HepG2 (cell line): ENCODE data around the gene CTDSPL2. TPM values are rescaled to one million over a fixed set of nuclear protein-coding genes. Genes with fewer than 3 reads are reported as not detected.

Source experiments
- ATAC-seq: fragments of 200-7000 bp; cut with Tn5 transposase; 3 replicates; pipeline ENCODE4 v1.9.1; 2020; ENCODE audit warnings: mild to moderate bottlenecking, moderate library complexity
- BruUV-seq: library from RNA; stranded (reverse); fragments of 400-500 nt; replicated peaks from 2 replicates; lab custom pipeline; 2021; lab: Mats Ljungman, UMichigan
- CTCF ChIA-PET: fragments of 300-600 bp; formaldehyde crosslinking; extraction: SDS; loops from one replicate; lab custom pipeline; 2021; ENCODE audit warnings: low total read pairs, inconsistent platforms, low intra/inter-chr PET ratio; lab: Yijun Ruan, JAX
- POLR2A ChIA-PET: fragments of 350-600 bp; sonication (Branson Sonifier 250); formaldehyde crosslinking; loops from one replicate; lab custom pipeline; 2020; ENCODE audit warnings: antibody characterized with exemption, inconsistent platforms; lab: Yijun Ruan, JAX
- DNase-seq: peaks from one replicate; pipeline ENCODE4 v3.0.0-alpha.2; 2015; ENCODE audit warnings: low spot score
- FAIRE-seq: peaks from 3 replicates; lab custom pipeline; 2011; peaks lifted over from hg19 to GRCh38; lab: Jason Lieb, UNC
- H2AFZ ChIP-seq: one replicate; pipeline ENCODE4 v1.6.1; 2011; ENCODE audit warnings: low read length, inconsistent platforms
- H3K27ac ChIP-seq: fragments of 300-600 bp; 3 replicates; pipeline ENCODE4 v1.8.0; 2011; ENCODE audit warnings: mixed run types, mild to moderate bottlenecking, mixed read lengths, low read length, inconsistent platforms; ENCODE audit not compliant: insufficient read depth; ENCODE audit errors: extremely low read length
- H3K27me3 ChIP-seq, 2 experiments: fragments of 200-600 bp in 1 of 2; 2 replicates in 1 of 2; 3 replicates in 1 of 2; pipeline versions ENCODE4 v1.6.0 to v1.8.0; 2011; ENCODE audit warnings: low read length in 2 of 2, mild to moderate bottlenecking in 2 of 2, moderate library complexity in 2 of 2, inconsistent platforms in 1 of 2; ENCODE audit not compliant: insufficient read depth in 2 of 2, control insufficient read depth in 1 of 2
- H3K36me3 ChIP-seq, 2 experiments: fragments of 200-600 bp in 1 of 2; replicated peaks in 1 of 2; 2 replicates in 1 of 2; 3 replicates in 1 of 2; pipeline versions ENCODE4 v1.5.1 to v1.8.0; 2011; ENCODE audit warnings: low read length in 2 of 2, inconsistent platforms in 1 of 2; ENCODE audit not compliant: insufficient read depth in 2 of 2, control insufficient read depth in 1 of 2
- H3K4me1 ChIP-seq: 2 replicates; pipeline ENCODE4 v1.5.1; 2012; ENCODE audit warnings: low read length, inconsistent platforms; ENCODE audit not compliant: insufficient read depth
- H3K4me2 ChIP-seq: 2 replicates; pipeline ENCODE4 v1.6.0; 2011; ENCODE audit warnings: low read depth, low read length, inconsistent platforms
- H3K4me3 ChIP-seq, 3 experiments: fragments of 200-600 bp in 1 of 3; sonication (generic), shearing (Covaris generic) in 1 of 3; replicated peaks in 1 of 3; 2 replicates each; pipeline ENCODE4 v1.5.1; 2011 to 2016; ENCODE audit warnings: low read length in 3 of 3, inconsistent platforms in 2 of 3, low read depth in 2 of 3, mild to moderate bottlenecking in 2 of 3, control low read depth in 1 of 3, mixed read lengths in 1 of 3; ENCODE audit not compliant: insufficient read depth in 1 of 3
- H3K79me2 ChIP-seq: one replicate; pipeline ENCODE4 v1.6.1; 2011; ENCODE audit warnings: low read length, inconsistent platforms; ENCODE audit not compliant: insufficient read depth
- H3K9ac ChIP-seq: 2 replicates; pipeline ENCODE4 v1.6.0; 2011; ENCODE audit warnings: mild to moderate bottlenecking, low read depth, low read length, inconsistent platforms; ENCODE audit not compliant: insufficient read depth
- H3K9me3 ChIP-seq: 2 replicates; pipeline ENCODE4 v1.5.1; 2012; ENCODE audit warnings: mild to moderate bottlenecking, low read length
- H4K20me1 ChIP-seq: 2 replicates; pipeline ENCODE4 v1.6.0; 2011; ENCODE audit warnings: inconsistent platforms, mild to moderate bottlenecking, low read length, moderate library complexity; ENCODE audit not compliant: insufficient read depth
- ATF6 ChIP-seq: sonication (generic); formaldehyde crosslinking; conservative IDR thresholded peaks from 2 replicates; pipeline ENCODE4 v1.4.0; 2020; ENCODE audit warnings: missing genetic modification reagents
- CREB3 ChIP-seq: sonication (generic); formaldehyde crosslinking; IDR thresholded peaks from 2 replicates; pipeline ENCODE4 v1.5.0; 2020; ENCODE audit warnings: missing genetic modification reagents
- FLYWCH1 ChIP-seq: sonication (generic); formaldehyde crosslinking; IDR thresholded peaks from 2 replicates; pipeline ENCODE4 v1.8.1; 2023; ENCODE audit warnings: mild to moderate bottlenecking, missing genetic modification reagents
- HOXA5 ChIP-seq: sonication (generic); formaldehyde crosslinking; IDR thresholded peaks from 2 replicates; pipeline ENCODE4 v1.4.0; 2020; ENCODE audit warnings: missing genetic modification reagents
- THAP7 ChIP-seq: sonication (generic); formaldehyde crosslinking; IDR thresholded peaks from 2 replicates; pipeline ENCODE4 v1.8.1; 2023; ENCODE audit warnings: mild to moderate bottlenecking, missing genetic modification reagents
- XRCC5 ChIP-seq: fragments of 200-400 bp; formaldehyde crosslinking; optimal IDR thresholded peaks from 2 replicates; pipeline ENCODE3; 2017; ENCODE audit warnings: mild to moderate bottlenecking, low read length
- ZNF496 ChIP-seq: sonication (generic); formaldehyde crosslinking; IDR thresholded peaks from 2 replicates; pipeline ENCODE4 v1.8.1; 2023; ENCODE audit warnings: mild to moderate bottlenecking, moderate library complexity, missing genetic modification reagents; ENCODE audit not compliant: insufficient replicate concordance
- ZNF772 ChIP-seq: sonication (generic); formaldehyde crosslinking; IDR thresholded peaks from 2 replicates; pipeline ENCODE4 v1.5.0; 2020; ENCODE audit warnings: mild to moderate bottlenecking, missing genetic modification reagents
- WGBS: methylation state at CpG from one replicate; pipeline ENCODE4 v1.1.6; 2017; ENCODE audit warnings: low lambda C conversion rate; 5-methylcytosine and 5-hydroxymethylcytosine counted together
- in situ Hi-C: cut with HindIII; loops from 2 replicates; pipeline ENCODE4 v1.10.0; 2017; ENCODE audit warnings: low pct_unique_long_range_greater_than_20kb; ENCODE audit not compliant: extremely low pct_ligation_motif_present
- intact Hi-C: fragments of 100-400 bp; cut with micrococcal nuclease; formaldehyde crosslinking; loops from one replicate; pipeline ENCODE4 v1.10.0; 2022; ENCODE audit not compliant: unreplicated experiment
- polyA plus RNA-seq, 8 experiments: library from polyadenylated mRNA; depleted of rRNA in 3 of 8; stranded (reverse) in 7 of 8; unstranded in 1 of 8; fragments of >200 nt; fragmentation: Illumina TruSeq in 4 of 8; extraction: Trizol in 4 of 8; gene quantifications; 2 replicates each; pipeline versions ENCODE4 v1.2.1 to v1.2.3, GENCODE V29; 2011 to 2016; ENCODE audit warnings: low read depth in 4 of 8, missing spikeins in 1 of 8, mixed read lengths in 1 of 8; ENCODE audit not compliant: insufficient read depth in 1 of 8
- total RNA-seq, 5 experiments: library from RNA; depleted of rRNA; stranded (reverse); fragments of >200 nt; fragmentation: Illumina TruSeq; extraction: Trizol; gene quantifications; 2 replicates each; pipeline ENCODE4 v1.2.3, GENCODE V29; 2016; ENCODE audit warnings: low read depth in 1 of 5

The CTDSPL2 gene
- total and polyA plus RNA-seq, 2 of the 13 experiments (the other 11 are each of a cell fraction or from before 2014, with no cell fraction given): 37.4 to 56.2 TPM

GRCh38 chr15:44435893-44436667 is 8.7 kb downstream of the CTDSPL2 start:
- intact Hi-C loops (no loop called here), in situ Hi-C loops (no loop called here)
- Histone ChIP-seq H3K9ac (no peak overlapping the region), H4K20me1 (peaks cover 38% of the 10 kb centered on the region), H2AFZ (no peak overlapping the region), H3K4me3 (no peak overlapping the region), H3K27ac (no peak overlapping the region), H3K36me3 (peaks cover 0 to 12% of the 10 kb centered on the region in 2 experiments; a peak in 3 of 5 replicates), H3K79me2 (peaks cover 92% of the 10 kb centered on the region), H3K9me3 (no peaks in the 10 kb centered on the region), H3K4me2 (no peak overlapping the region), H3K27me3 (no peaks in the 10 kb centered on the region), H3K4me1 (peaks cover 4% of the 10 kb centered on the region; the same call in 1 of the 2 replicates)
- no peak for ATAC-seq
- no peak for FAIRE-seq
- BruUV-seq: no TSS peak
- CTCF ChIA-PET: no interaction called here
- WGBS: 94% methylated on average over 2 of the region's 2 CpGs
- DNase-seq: no peak
- POLR2A ChIA-PET: interaction anchor here (1.5 kb wide), 1 partner anchor 9 kb away, joined by 5 read pairs; no protein-coding TSS in a partner anchor
- no peak for TF ChIP-seq ZNF772 (CRISPR knock-in tag)
- TF ChIP-seq ZNF496 (CRISPR knock-in tag): no peak
- TF ChIP-seq ATF6 (CRISPR knock-in tag): no peak
- TF ChIP-seq FLYWCH1: no peak
- TF ChIP-seq HOXA5: no peak
- TF ChIP-seq THAP7 (CRISPR knock-in tag): no peak
- no peak for TF ChIP-seq CREB3
- no peak for TF ChIP-seq XRCC5
